Activated T-helper 17 cell treated with anti-CD3 and anti-CD28 coated beads, Interleukin-2, amount 50 U/mL, for 72 hours (primary cell): ENCODE measurements around the gene TERF2IP. TPM values are rescaled to one million over a fixed set of nuclear protein-coding genes. Genes with fewer than 3 reads are reported as not detected.

ENCODE experiments used
- ATAC-seq: fragments of 150-1000 bp; cut with Tn5 transposase; replicated peaks from 2 replicates; pipeline ENCODE4 v1.10.0; 2021; ENCODE audit warnings: mild to moderate bottlenecking, moderate library complexity
- H3K27ac Mint-ChIP-seq: one replicate; pipeline ENCODE4 v1.8.0; 2022; ENCODE audit warnings: mixed read lengths
- H3K27me3 Mint-ChIP-seq: one replicate; pipeline ENCODE4 v1.8.0; 2022; ENCODE audit warnings: mixed read lengths
- H3K36me3 Mint-ChIP-seq: one replicate; pipeline ENCODE4 v1.8.0; 2022; ENCODE audit warnings: low read depth, mild to moderate bottlenecking, mixed read lengths
- H3K4me1 Mint-ChIP-seq: one replicate; pipeline ENCODE4 v1.8.0; 2022; ENCODE audit warnings: mixed read lengths
- H3K4me3 Mint-ChIP-seq: one replicate; pipeline ENCODE4 v1.8.0; 2022; ENCODE audit warnings: mild to moderate bottlenecking, mixed read lengths
- H3K9me3 Mint-ChIP-seq: one replicate; pipeline ENCODE4 v1.8.0; 2022; ENCODE audit warnings: mixed read lengths
- total RNA-seq, 2 donors: library from RNA; stranded (reverse); gene quantifications; one replicate each; pipeline ENCODE4 v1.2.3, GENCODE V29; 2022

Gene TERF2IP
- total RNA-seq, 2 donors from 2014 or later = 56.7 to 67.1 TPM

DNA sequence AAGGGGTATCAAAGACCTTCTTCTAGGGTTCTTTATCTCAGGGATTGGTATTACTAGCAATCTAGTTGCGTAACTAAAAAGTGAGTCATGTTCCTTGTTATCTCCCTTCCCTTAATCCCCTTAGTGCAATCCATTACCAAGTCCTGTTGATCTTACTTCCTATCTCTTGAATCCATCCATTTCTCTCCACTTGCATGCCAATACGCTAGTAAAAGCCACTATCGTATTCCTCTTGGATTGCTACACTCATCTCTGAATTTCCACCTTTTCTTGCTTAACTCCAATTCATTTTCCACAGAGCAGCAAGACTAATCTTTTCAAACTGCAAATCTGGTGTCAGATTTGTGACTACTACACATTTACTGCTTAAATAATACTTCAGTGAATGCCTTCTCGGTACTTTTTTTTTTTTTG lies 22.6 kb upstream of the TERF2IP start:
- Mint-ChIP-seq H3K4me1 (peaks cover 32% of the 10 kb centered on the region), H3K4me3 (peak overlapping the region; percentile 92)
- no peak for ATAC-seq

GRCh38 chr16:75626806-75627205 lies 20.8 kb upstream of the TERF2IP start:
- Mint-ChIP-seq H3K36me3 (peaks cover 81% of the 10 kb centered on the region), H3K4me1 (peaks cover 18% of the 10 kb centered on the region), H3K27ac (peak overlapping the region; percentile 42), H3K9me3 (no peaks in the 10 kb centered on the region), H3K4me3 (no peak overlapping the region), H3K27me3 (no peaks in the 10 kb centered on the region)
- ATAC-seq = no peak

More for the DNA sequence above, 22.6 kb upstream of the TERF2IP start:
- Mint-ChIP-seq H3K36me3 (peaks cover 75% of the 10 kb centered on the region), H3K27ac (peak overlapping the region; percentile 1), H3K27me3 (no peaks in the 10 kb centered on the region), H3K9me3 (no peaks in the 10 kb centered on the region)

DNA sequence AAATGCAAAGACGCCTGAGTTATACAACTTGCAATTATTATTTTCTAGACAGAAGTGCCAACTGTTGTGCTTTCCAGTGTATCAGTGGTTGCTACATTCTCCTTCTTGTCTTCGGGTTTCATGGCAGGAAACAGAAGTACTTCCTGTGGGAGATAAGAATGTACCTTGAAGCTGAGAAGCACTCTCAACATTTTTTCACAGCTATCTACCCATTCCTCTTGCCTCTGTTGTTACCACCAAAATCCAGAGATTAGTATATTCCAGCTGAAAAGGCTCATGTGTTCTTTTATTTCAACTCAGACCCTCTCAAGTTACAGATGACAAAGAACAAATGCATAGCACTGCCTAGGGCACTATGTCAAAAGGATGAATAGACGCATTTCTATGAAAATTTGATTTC lies 19.7 kb upstream of the TERF2IP start:
- ATAC-seq = no peak
- H3K27me3 Mint-ChIP-seq = no peaks in the 10 kb centered on the region
- peak overlapping the region; percentile 42 for H3K27ac Mint-ChIP-seq
- peak overlapping the region; percentile 10 for H3K4me3 Mint-ChIP-seq
- no peaks in the 10 kb centered on the region for H3K9me3 Mint-ChIP-seq
- peaks cover 18% of the 10 kb centered on the region for H3K4me1 Mint-ChIP-seq
- H3K36me3 Mint-ChIP-seq = peaks cover 91% of the 10 kb centered on the region

- Mint-ChIP-seq H3K36me3 (peaks cover 91% of the 10 kb centered on the region), H3K27ac (peak overlapping the region; percentile 42), H3K9me3 (no peaks in the 10 kb centered on the region), H3K27me3 (no peaks in the 10 kb centered on the region), H3K4me1 (peaks cover 18% of the 10 kb centered on the region), H3K4me3 (peak overlapping the region; percentile 10)
- no peak for ATAC-seq
Measured at GRCh38 chr16:75628351-75628750, 19.2 kb upstream of the TERF2IP start.

- Mint-ChIP-seq H3K36me3 (peaks cover 97% of the 10 kb centered on the region), H3K27me3 (no peaks in the 10 kb centered on the region), H3K9me3 (no peaks in the 10 kb centered on the region), H3K4me3 (no peak overlapping the region), H3K27ac (peak overlapping the region; percentile 31), H3K4me1 (peaks cover 18% of the 10 kb centered on the region)
- no peak for ATAC-seq
Measured at GRCh38 chr16:75629132-75629531, 18.4 kb upstream of the TERF2IP start.

DNA sequence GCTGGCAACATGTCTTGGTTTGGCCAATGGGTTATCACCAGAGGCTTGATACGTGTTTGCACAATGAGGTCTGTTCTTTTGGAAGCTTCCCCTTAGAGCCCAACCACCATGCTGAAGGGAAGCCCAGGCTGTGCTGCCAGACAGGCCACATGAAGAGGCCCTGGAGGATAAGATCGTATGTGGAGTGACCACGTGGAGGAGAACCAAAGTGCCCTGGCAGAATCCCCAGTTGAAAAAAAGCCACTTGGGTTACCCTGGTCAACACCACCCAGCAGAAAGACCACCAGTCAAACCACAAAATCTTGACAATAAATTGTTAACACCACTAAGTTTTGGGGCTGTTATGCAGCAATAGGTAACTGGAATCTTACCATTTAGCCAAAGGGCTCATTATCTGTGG lies 17.5 kb upstream of the TERF2IP start:
- Mint-ChIP-seq H3K9me3 (no peaks in the 10 kb centered on the region), H3K27me3 (no peaks in the 10 kb centered on the region), H3K4me3 (no peak overlapping the region), H3K4me1 (peaks cover 18% of the 10 kb centered on the region), H3K36me3 (peaks cover 100% of the 10 kb centered on the region), H3K27ac (no peak overlapping the region)
- ATAC-seq = no peak

DNA sequence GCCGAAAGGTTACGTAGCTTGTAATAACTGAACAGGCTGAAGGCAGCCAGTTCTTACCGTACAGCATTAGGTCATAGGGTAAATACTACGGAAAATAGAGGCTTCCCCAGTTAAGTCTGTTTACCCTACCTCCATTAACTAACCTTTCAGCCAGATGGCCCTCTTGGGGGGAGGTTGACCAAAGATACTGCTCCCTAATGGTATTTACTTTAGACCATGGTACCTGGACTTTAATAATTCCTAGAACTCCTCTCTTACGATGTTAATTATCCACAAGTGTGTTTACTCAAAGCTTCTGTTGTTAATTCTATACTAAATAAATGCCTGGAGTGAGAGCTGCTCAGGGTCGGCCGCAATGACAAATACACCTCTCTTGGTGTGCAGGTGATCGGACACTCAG lies 14.7 kb upstream of the TERF2IP start:
- Mint-ChIP-seq H3K4me1 (peaks cover 20% of the 10 kb centered on the region), H3K4me3 (no peak overlapping the region), H3K27ac (no peak overlapping the region), H3K9me3 (no peaks in the 10 kb centered on the region), H3K36me3 (peaks cover 100% of the 10 kb centered on the region), H3K27me3 (no peaks in the 10 kb centered on the region)
- ATAC-seq = no peak

GRCh38 chr16:75635036-75635435 lies 12.5 kb upstream of the TERF2IP start:
- Mint-ChIP-seq H3K36me3 (peaks cover 100% of the 10 kb centered on the region), H3K4me1 (peaks cover 13% of the 10 kb centered on the region), H3K9me3 (no peaks in the 10 kb centered on the region), H3K4me3 (no peak overlapping the region), H3K27me3 (no peaks in the 10 kb centered on the region), H3K27ac (peak overlapping the region; percentile 46)
- no peak for ATAC-seq

DNA sequence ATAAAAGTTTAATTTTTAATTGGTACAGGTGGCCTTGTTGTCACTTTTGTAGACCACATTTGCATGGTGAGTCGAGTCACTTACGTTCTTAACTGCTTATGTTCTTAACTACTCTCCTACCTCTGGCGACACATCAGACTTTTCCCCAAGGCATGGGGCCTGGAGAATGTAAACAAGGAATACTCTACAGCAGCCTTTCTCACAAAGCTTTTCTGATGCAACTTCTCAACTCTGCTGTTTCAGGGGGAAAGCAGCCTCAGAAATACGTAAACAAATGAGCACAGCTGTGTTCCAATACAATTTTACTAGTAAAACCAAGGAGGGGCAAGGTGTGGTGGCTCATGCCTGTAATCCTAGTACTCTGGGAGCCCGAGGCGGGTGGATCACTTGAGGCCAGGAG lies 7.0 kb upstream of the TERF2IP start:
- Mint-ChIP-seq H3K4me1 (peaks cover 31% of the 10 kb centered on the region), H3K36me3 (peaks cover 100% of the 10 kb centered on the region), H3K27ac (no peak overlapping the region), H3K27me3 (no peaks in the 10 kb centered on the region), H3K4me3 (no peak overlapping the region), H3K9me3 (no peaks in the 10 kb centered on the region)
- no peak for ATAC-seq

GRCh38 chr16:75644240-75645012 lies 3.1 kb upstream of the TERF2IP start:
- ATAC-seq = no peak
- Mint-ChIP-seq H3K27me3 (no peaks in the 10 kb centered on the region), H3K4me3 (peak overlapping the region; percentile 99), H3K27ac (peak overlapping the region; percentile 77), H3K9me3 (no peaks in the 10 kb centered on the region), H3K36me3 (peaks cover 92% of the 10 kb centered on the region), H3K4me1 (peaks cover 22% of the 10 kb centered on the region)

GRCh38 chr16:75647112-75647491 lies 471 bp upstream of the TERF2IP start:
- Mint-ChIP-seq H3K36me3 (peaks cover 92% of the 10 kb centered on the region), H3K27me3 (no peaks in the 10 kb centered on the region), H3K4me3 (peak overlapping the region; percentile 99), H3K9me3 (no peaks in the 10 kb centered on the region), H3K4me1 (peaks cover 32% of the 10 kb centered on the region), H3K27ac (peak overlapping the region; percentile 99)
- ATAC-seq = peak; percentile 16

DNA sequence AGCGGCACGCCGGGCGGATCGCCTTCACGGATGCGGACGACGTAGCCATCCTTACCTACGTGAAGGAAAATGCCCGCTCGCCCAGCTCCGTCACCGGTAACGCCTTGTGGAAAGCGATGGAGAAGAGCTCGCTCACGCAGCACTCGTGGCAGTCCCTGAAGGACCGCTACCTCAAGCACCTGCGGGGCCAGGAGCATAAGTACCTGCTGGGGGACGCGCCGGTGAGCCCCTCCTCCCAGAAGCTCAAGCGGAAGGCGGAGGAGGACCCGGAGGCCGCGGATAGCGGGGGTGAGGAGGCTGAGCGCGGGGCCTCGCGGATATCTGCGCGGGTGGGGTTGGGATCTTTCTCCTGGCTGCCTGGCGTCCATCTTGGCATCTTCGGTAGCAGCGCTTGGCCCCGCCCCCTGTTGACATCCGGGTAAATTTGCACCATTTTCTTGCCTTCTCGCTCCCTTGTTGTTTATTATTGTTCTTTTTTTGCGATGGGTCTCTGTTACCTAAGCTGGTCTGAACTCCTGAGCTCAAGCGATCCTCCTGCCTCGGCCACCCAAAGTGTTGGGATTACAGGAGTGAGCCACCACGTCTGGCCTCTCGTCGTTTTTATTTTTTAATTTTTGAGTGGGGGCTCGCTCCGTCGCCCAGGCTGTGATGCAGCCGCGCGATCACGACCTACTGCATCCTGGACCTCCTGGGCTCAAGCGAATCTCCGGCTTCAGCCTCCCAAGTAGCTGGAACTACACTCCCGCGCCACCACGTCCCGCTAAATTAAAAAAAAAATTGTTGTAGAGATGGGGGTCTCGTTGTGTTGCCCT lies 898 bp downstream of the TERF2IP start:
- Mint-ChIP-seq H3K9me3 (no peaks in the 10 kb centered on the region), H3K36me3 (peaks cover 92% of the 10 kb centered on the region), H3K27ac (peak overlapping the region; percentile 97), H3K27me3 (no peaks in the 10 kb centered on the region), H3K4me3 (peak overlapping the region; percentile 99), H3K4me1 (peaks cover 38% of the 10 kb centered on the region)
- peak; percentile 41 for ATAC-seq

DNA sequence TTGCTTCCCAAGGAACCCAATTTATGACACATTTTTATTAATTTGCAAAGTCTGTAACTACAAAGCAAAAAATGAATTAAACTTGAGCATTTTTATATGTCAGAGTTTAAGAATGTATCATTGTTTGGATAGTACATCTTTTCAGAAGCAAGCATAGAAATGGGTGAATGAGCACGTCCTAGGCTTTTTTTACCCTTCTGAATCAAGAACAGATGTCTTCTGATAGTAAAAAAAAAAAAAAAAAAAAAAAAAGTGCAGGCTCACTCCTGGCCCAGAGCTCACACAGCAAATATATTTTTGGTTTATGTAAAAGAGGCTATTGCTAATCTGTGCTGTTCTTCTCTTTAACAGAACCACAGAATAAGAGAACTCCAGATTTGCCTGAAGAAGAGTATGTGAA lies 6.3 kb downstream of the TERF2IP start:
- H3K27me3 Mint-ChIP-seq = no peaks in the 10 kb centered on the region
- no peak for ATAC-seq
- peaks cover 22% of the 10 kb centered on the region for H3K4me1 Mint-ChIP-seq
- H3K36me3 Mint-ChIP-seq = peaks cover 97% of the 10 kb centered on the region
- peak overlapping the region; percentile 99 for H3K4me3 Mint-ChIP-seq
- H3K9me3 Mint-ChIP-seq = no peaks in the 10 kb centered on the region
- peak overlapping the region; percentile 97 for H3K27ac Mint-ChIP-seq

DNA sequence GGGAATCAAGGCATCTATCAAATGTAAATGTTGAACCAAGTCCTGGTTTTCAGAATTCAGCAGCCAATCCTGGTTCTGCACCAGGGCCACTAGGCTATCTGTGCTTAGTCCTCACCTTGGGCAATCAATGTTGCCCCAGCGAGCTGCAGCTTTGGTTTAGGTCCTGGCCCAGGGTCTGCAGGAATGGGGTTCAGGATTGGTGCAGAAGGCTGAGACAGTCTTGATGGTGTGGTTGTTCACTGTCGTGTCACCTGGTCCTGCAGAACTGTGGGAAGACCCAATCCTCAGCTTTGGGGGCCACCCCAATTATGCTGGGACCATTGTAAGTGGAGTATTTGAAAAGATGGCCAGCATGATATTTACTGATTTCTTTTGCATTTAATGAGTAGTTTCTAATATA lies 10.6 kb downstream of the TERF2IP start:
- Mint-ChIP-seq H3K4me1 (no peaks in the 10 kb centered on the region), H3K9me3 (no peaks in the 10 kb centered on the region), H3K36me3 (peaks cover 62% of the 10 kb centered on the region)

GRCh38 chr16:75660321-75660720 lies 12.7 kb downstream of the TERF2IP start:
- no peak overlapping the region for H3K4me3 Mint-ChIP-seq
- H3K36me3 Mint-ChIP-seq = peaks cover 41% of the 10 kb centered on the region
- no peak for ATAC-seq
- no peaks in the 10 kb centered on the region for H3K27me3 Mint-ChIP-seq
- no peaks in the 10 kb centered on the region for H3K9me3 Mint-ChIP-seq
- H3K27ac Mint-ChIP-seq = no peak overlapping the region
- no peaks in the 10 kb centered on the region for H3K4me1 Mint-ChIP-seq

More for the DNA sequence above, 10.6 kb downstream of the TERF2IP start:
- ATAC-seq = no peak
- Mint-ChIP-seq H3K27me3 (no peaks in the 10 kb centered on the region), H3K27ac (no peak overlapping the region), H3K4me3 (no peak overlapping the region)
